SK-N-SH (cell line): ENCODE data around the gene UBL4B. TPM values are rescaled to one million over a fixed set of nuclear protein-coding genes. Genes with fewer than 3 reads are reported as not detected.

ENCODE experiments used
- CTCF ChIA-PET: fragments of 300-600, 350-600 bp; formaldehyde crosslinking; extraction: SDS; loops from one replicate; lab custom pipeline; 2021; lab: Yijun Ruan, JAX
- POLR2A ChIA-PET: fragments of 350-600 bp; sonication (Branson Sonifier 250); formaldehyde crosslinking; extraction: SDS; loops from one replicate; lab custom pipeline; 2020; ENCODE audit warnings: antibody characterized with exemption, inconsistent platforms; lab: Yijun Ruan, JAX
- DNase-seq: peaks from one replicate; pipeline ENCODE4 v3.0.0; 2012
- H2AFZ ChIP-seq: fragments of 200-600 bp; sonication (generic); 2 replicates; pipeline ENCODE4 v1.8.1; 2016; ENCODE audit warnings: antibody characterized with exemption, mild to moderate bottlenecking, low read depth
- H3F3A ChIP-seq: fragments of 200-600 bp; sonication (generic); replicated peaks from 2 replicates; pipeline ENCODE3; 2016; ENCODE audit warnings: antibody characterized with exemption, mild to moderate bottlenecking; ENCODE audit not compliant: insufficient read depth
- H3K27ac ChIP-seq, 2 experiments: fragments of 200-500 bp in 1 of 2; fragments of 200-600 bp in 1 of 2; sonication (Bioruptor generic) in 1 of 2; sonication (generic), shearing (Covaris generic) in 1 of 2; 2 replicates each; pipeline versions ENCODE4 v1.5.1 to v1.6.1; 2014 to 2016; ENCODE audit warnings: low read depth in 2 of 2, inconsistent platforms in 1 of 2, low read length in 1 of 2, mild to moderate bottlenecking in 1 of 2, mixed read lengths in 1 of 2
- H3K27me3 ChIP-seq: fragments of 200-600 bp; sonication (generic), shearing (Covaris generic); 2 replicates; pipeline ENCODE4 v1.6.1; 2016; ENCODE audit warnings: mixed run types; ENCODE audit not compliant: insufficient read depth
- H3K36me3 ChIP-seq, 2 experiments: fragments of 200-500 bp in 1 of 2; fragments of 200-600 bp in 1 of 2; sonication (Bioruptor generic) in 1 of 2; sonication (generic) in 1 of 2; replicated peaks in 1 of 2; 2 replicates each; pipeline versions ENCODE3 to v1.5.1; 2014 to 2016; ENCODE audit warnings: low read length in 1 of 2, mild to moderate bottlenecking in 1 of 2; ENCODE audit not compliant: insufficient read depth in 2 of 2, control insufficient read depth in 1 of 2
- H3K4me1 ChIP-seq, 2 experiments: fragments of 200-500 bp in 1 of 2; fragments of 200-600 bp in 1 of 2; sonication (Bioruptor generic) in 1 of 2; sonication (generic), shearing (Covaris generic) in 1 of 2; 2 replicates each; pipeline versions ENCODE4 v1.5.1 to v1.6.1; 2014 to 2016; ENCODE audit warnings: low read depth in 1 of 2, low read length in 1 of 2, mixed run types in 1 of 2; ENCODE audit not compliant: insufficient read depth in 2 of 2, control insufficient read depth in 1 of 2
- H3K4me2 ChIP-seq: fragments of 200-600 bp; sonication (generic), shearing (Covaris generic); 2 replicates; pipeline ENCODE4 v1.6.1; 2017; ENCODE audit warnings: mixed run types
- H3K4me3 ChIP-seq, 2 experiments: fragments of 200-500 bp in 1 of 2; fragments of 200-600 bp in 1 of 2; sonication (Bioruptor generic) in 1 of 2; sonication (generic), shearing (Covaris generic) in 1 of 2; 2 replicates each; pipeline versions ENCODE4 v1.5.1 to v1.8.1; 2014 to 2016; ENCODE audit warnings: low read depth in 2 of 2, inconsistent platforms in 1 of 2, low read length in 1 of 2, mild to moderate bottlenecking in 1 of 2, mixed read lengths in 1 of 2, moderate library complexity in 1 of 2
- H3K79me2 ChIP-seq: fragments of 200-600 bp; sonication (generic); 2 replicates; pipeline ENCODE4 v1.8.1; 2017; ENCODE audit warnings: mild to moderate bottlenecking; ENCODE audit not compliant: insufficient read depth
- H3K9ac ChIP-seq: fragments of 200-600 bp; sonication (generic); 2 replicates; pipeline ENCODE4 v1.6.1; 2017; ENCODE audit warnings: mixed run types
- H3K9me2 ChIP-seq: fragments of 200-600 bp; sonication (generic); 2 replicates; pipeline ENCODE4 v1.6.1; 2017; ENCODE audit warnings: mixed run types
- H3K9me3 ChIP-seq: fragments of 200-600 bp; sonication (generic); 2 replicates; pipeline ENCODE4 v1.6.1; 2017; ENCODE audit warnings: mixed run types, mild to moderate bottlenecking, moderate library complexity
- H4K20me1 ChIP-seq: fragments of 200-600 bp; sonication (generic); 2 replicates; pipeline ENCODE4 v1.6.1; 2017; ENCODE audit warnings: mild to moderate bottlenecking, mixed run types; ENCODE audit not compliant: insufficient read depth
- CTCF ChIP-seq: fragments of 200-600 bp; sonication (generic); IDR thresholded peaks from 2 replicates; pipeline ENCODE4 v1.6.1; 2017; ENCODE audit warnings: antibody characterized with exemption, mild to moderate bottlenecking, moderate library complexity
- ELF1 ChIP-seq: IDR thresholded peaks from 2 replicates; pipeline ENCODE4 v1.4.0; 2012
- EP300 ChIP-seq, 2 experiments: IDR thresholded peaks; 2 replicates each; pipeline versions ENCODE4 v1.4.0 to v1.6.1; 2012; ENCODE audit warnings: borderline replicate concordance in 1 of 2, low read depth in 1 of 2, low read length in 1 of 2
- FOXJ3 ChIP-seq: sonication (generic); formaldehyde crosslinking; IDR thresholded peaks from 2 replicates; pipeline ENCODE4 v1.5.1; 2020; ENCODE audit warnings: mild to moderate bottlenecking, missing genetic modification reagents
- GABPA ChIP-seq: IDR thresholded peaks from 2 replicates; pipeline ENCODE4 v1.4.0; 2012; ENCODE audit warnings: low read depth, mild to moderate bottlenecking
- GATA2 ChIP-seq: sonication (generic); formaldehyde crosslinking; IDR thresholded peaks from 2 replicates; pipeline ENCODE4 v1.5.0; 2020; ENCODE audit warnings: mild to moderate bottlenecking, missing genetic modification reagents
- IRF3 ChIP-seq: fragments of 150-350 bp; IDR thresholded peaks from 2 replicates; pipeline ENCODE4 v1.6.1; 2016; ENCODE audit warnings: mild to moderate bottlenecking, low read depth, low read length
- JUND ChIP-seq: IDR thresholded peaks from 2 replicates; pipeline ENCODE4 v1.4.0; 2012
- MEF2A ChIP-seq: IDR thresholded peaks from 2 replicates; pipeline ENCODE4 v1.4.0; 2012; ENCODE audit warnings: low read depth, borderline replicate concordance
- MXI1 ChIP-seq: IDR thresholded peaks from 2 replicates; pipeline ENCODE4 v1.6.1; 2012; ENCODE audit warnings: mild to moderate bottlenecking, low read depth, low read length, improper control_type of control experiment
- RXRA ChIP-seq: IDR thresholded peaks from 2 replicates; pipeline ENCODE4 v1.4.0; 2012; ENCODE audit warnings: low read depth, mild to moderate bottlenecking, borderline replicate concordance
- SIN3A ChIP-seq: IDR thresholded peaks from 2 replicates; pipeline ENCODE4 v1.6.1; 2012; ENCODE audit warnings: low read depth, mild to moderate bottlenecking, low read length, moderate library complexity, borderline replicate concordance
- SMC3 ChIP-seq: IDR thresholded peaks from 2 replicates; pipeline ENCODE4 v1.6.1; 2012; ENCODE audit warnings: low read depth, low read length, improper control_type of control experiment
- TEAD4 ChIP-seq: IDR thresholded peaks from 2 replicates; pipeline ENCODE4 v1.4.0; 2012; ENCODE audit warnings: mild to moderate bottlenecking, borderline replicate concordance; ENCODE audit not compliant: insufficient read depth
- USF1 ChIP-seq: IDR thresholded peaks from 2 replicates; pipeline ENCODE4 v1.4.0; 2012; ENCODE audit warnings: low read depth, borderline replicate concordance
- YY1 ChIP-seq: IDR thresholded peaks from 2 replicates; pipeline ENCODE4 v1.4.0; 2012; ENCODE audit warnings: low read depth, mild to moderate bottlenecking
- ZBTB33 ChIP-seq: IDR thresholded peaks from 2 replicates; pipeline ENCODE4 v1.4.0; 2012; ENCODE audit warnings: low read depth, borderline replicate concordance
- WGBS: methylation state at CpG from one replicate; pipeline ENCODE4 v1.1.6; 2017; ENCODE audit warnings: low lambda C conversion rate; 5-methylcytosine and 5-hydroxymethylcytosine counted together
- polyA plus RNA-seq, 3 experiments: library from polyadenylated mRNA; depleted of rRNA; stranded (reverse); fragments of >200 nt; gene quantifications; 2 replicates each; pipeline ENCODE4 v1.2.3, GENCODE V29; 2012
- TF ChIP-seq, protein P1 (sequence below): IDR thresholded peaks from 2 replicates; pipeline ENCODE4 v1.6.1; 2012; ENCODE audit warnings: mild to moderate bottlenecking, low read depth, low read length, moderate library complexity

Gene UBL4B
- polyA plus RNA-seq, 1 of the 3 experiments (the other 2 are of a cell fraction), result not detected

GRCh38 chr1:110161165-110161564, 48.9 kb downstream of the UBL4B start:
- no peaks in the 10 kb centered on the region for H3K9me3 ChIP-seq
- POLR2A ChIA-PET, result no interaction called here
- no peak overlapping the region for H3K4me3 ChIP-seq
- H3F3A ChIP-seq, result no peaks in the 10 kb centered on the region
- H3K4me1 ChIP-seq, result peaks cover 0 to 38% of the 10 kb centered on the region in 2 experiments; a peak in 2 of 4 replicates
- H3K36me3 ChIP-seq, result no peaks in the 10 kb centered on the region
- no peaks in the 10 kb centered on the region for H3K79me2 ChIP-seq
- TF ChIP-seq EP300 (IDR thresholded peaks at IDR 0.05; ENCODE audit: borderline replicate concordance in 1 of 2, low read depth in 1 of 2, low read length in 1 of 2) (no peak), FOXJ3 (CRISPR knock-in tag) (no peak), RXRA (no peak), YY1 (no peak), SMC3 (no peak), JUND (no peak)
- H3K9me2 ChIP-seq, result no peaks in the 10 kb centered on the region
- H3K9ac ChIP-seq, result no peak overlapping the region
- no peak for DNase-seq
- WGBS, result 71% methylated on average over 3 of the region's 3 CpGs
- H4K20me1 ChIP-seq, result no peaks in the 10 kb centered on the region
- no peak overlapping the region for H2AFZ ChIP-seq
- H3K27me3 ChIP-seq, result no peaks in the 10 kb centered on the region; the same call in 1 of the 2 replicates
- CTCF ChIA-PET, result interaction anchor here (1.0 to 10.4 kb wide), 5 partner anchors 9 to 151 kb away, joined by 3 to 76 read pairs (median 7); partner anchors contain the start of gene SLC6A17
- H3K27ac ChIP-seq, result no peak overlapping the region
- no peak overlapping the region for H3K4me2 ChIP-seq

DNA sequence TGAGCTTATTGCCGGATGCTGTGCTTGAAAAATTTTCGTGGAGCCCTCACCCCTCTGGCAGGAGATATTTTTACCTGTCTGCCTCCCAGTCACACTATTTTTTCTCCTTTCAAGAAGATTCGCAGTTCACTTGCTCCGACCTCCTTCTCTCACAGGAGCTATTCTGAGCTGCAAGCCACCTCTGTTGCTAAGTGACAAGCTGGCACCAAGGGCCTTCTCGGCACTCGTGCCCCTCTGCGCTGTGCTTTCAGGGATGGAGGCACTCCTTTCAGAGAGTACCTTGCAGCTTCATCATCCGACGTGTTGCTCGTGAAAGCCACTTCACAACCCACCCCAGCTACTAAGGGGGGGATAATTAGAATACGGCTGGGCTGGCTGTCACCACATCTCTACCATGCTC, 49.6 kb downstream of the UBL4B start:
- Histone ChIP-seq H2AFZ (no peak overlapping the region), H3K4me3 (no peak overlapping the region), H3K27ac (no peak overlapping the region), H3F3A (no peaks in the 10 kb centered on the region), H3K9me3 (no peaks in the 10 kb centered on the region), H3K9me2 (no peaks in the 10 kb centered on the region), H4K20me1 (no peaks in the 10 kb centered on the region), H3K36me3 (no peaks in the 10 kb centered on the region), H3K4me1 (peaks cover 0 to 38% of the 10 kb centered on the region in 2 experiments; a peak in 2 of 4 replicates), H3K4me2 (no peak overlapping the region), H3K9ac (no peak overlapping the region), H3K79me2 (no peaks in the 10 kb centered on the region), H3K27me3 (no peaks in the 10 kb centered on the region; the same call in 1 of the 2 replicates)
- WGBS, result 65% methylated on average over 8 of the region's 11 CpGs
- ChIA-PET CTCF (interaction anchor here (1.0 to 10.4 kb wide), 7 partner anchors 10 to 334 kb away, joined by 3 to 76 read pairs (median 4); partner anchors contain the start of gene SLC6A17), POLR2A (no interaction called here)
- DNase-seq, result no peak
- no peak for TF ChIP-seq GABPA
- TF ChIP-seq, protein P1, sequence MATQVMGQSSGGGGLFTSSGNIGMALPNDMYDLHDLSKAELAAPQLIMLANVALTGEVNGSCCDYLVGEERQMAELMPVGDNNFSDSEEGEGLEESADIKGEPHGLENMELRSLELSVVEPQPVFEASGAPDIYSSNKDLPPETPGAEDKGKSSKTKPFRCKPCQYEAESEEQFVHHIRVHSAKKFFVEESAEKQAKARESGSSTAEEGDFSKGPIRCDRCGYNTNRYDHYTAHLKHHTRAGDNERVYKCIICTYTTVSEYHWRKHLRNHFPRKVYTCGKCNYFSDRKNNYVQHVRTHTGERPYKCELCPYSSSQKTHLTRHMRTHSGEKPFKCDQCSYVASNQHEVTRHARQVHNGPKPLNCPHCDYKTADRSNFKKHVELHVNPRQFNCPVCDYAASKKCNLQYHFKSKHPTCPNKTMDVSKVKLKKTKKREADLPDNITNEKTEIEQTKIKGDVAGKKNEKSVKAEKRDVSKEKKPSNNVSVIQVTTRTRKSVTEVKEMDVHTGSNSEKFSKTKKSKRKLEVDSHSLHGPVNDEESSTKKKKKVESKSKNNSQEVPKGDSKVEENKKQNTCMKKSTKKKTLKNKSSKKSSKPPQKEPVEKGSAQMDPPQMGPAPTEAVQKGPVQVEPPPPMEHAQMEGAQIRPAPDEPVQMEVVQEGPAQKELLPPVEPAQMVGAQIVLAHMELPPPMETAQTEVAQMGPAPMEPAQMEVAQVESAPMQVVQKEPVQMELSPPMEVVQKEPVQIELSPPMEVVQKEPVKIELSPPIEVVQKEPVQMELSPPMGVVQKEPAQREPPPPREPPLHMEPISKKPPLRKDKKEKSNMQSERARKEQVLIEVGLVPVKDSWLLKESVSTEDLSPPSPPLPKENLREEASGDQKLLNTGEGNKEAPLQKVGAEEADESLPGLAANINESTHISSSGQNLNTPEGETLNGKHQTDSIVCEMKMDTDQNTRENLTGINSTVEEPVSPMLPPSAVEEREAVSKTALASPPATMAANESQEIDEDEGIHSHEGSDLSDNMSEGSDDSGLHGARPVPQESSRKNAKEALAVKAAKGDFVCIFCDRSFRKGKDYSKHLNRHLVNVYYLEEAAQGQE, result no peak
- no peak for TF ChIP-seq SMC3
- TF ChIP-seq ZBTB33, result no peak
- TF ChIP-seq YY1, result no peak
- no peak for TF ChIP-seq SIN3A
- no peak for TF ChIP-seq RXRA
- TF ChIP-seq CTCF, result no peak
- no peak for TF ChIP-seq TEAD4
- TF ChIP-seq USF1, result no peak
- TF ChIP-seq IRF3, result no peak
- no peak for TF ChIP-seq GATA2 (CRISPR knock-in tag)
- TF ChIP-seq ELF1, result no peak
- no peak for TF ChIP-seq MEF2A
- TF ChIP-seq MXI1, result no peak
